GM19351 (cell line): ENCODE data around the gene HOXC9.

Experiments used
- ATAC-seq: cut with Tn5 transposase; IDR thresholded peaks from one replicate; pipeline ENCODE4 v1.9.1; 2021; ENCODE audit warnings: mild to moderate bottlenecking, moderate library complexity; ENCODE audit not compliant: unreplicated experiment

HOXC9 gene

DNA sequence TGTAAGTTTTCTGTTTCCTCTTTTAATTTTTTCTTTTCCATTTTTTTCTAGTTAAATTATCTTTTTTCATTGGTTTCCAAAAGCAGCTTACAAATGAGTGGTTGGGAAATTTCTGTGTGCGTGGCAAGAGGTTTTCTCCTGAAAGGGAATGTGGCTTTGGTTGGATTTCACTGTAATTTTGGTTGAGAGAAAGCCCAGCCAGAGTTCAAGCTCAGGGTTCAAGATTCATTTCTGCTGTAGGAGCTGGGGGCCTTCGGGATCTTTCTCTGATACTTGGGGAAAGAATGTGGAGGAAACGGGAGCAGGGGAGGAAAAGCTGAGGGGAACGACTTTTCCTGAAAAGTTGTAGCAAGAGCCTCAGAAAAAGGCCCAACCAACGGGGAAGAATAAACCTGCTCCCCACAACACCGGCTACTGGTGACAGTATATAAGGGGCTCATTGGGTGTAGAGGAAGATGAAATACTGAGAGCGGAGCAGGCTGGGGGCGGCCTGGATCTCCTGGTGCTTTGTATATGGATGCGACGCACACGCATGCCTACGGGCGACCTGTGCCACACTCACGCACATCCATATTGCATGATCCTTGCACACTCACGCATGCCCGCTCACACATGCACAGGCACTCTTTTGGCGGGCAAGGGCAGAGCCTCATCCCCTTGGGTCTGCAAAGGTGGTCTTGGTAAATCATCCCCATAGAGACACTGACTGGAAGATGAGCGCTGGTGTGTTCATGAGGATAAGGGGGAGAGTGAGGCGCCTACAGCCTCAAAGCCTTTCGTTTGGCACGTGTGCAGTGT is 13.1 kb upstream of the HOXC9 start:
- ATAC-seq = no peak

DNA sequence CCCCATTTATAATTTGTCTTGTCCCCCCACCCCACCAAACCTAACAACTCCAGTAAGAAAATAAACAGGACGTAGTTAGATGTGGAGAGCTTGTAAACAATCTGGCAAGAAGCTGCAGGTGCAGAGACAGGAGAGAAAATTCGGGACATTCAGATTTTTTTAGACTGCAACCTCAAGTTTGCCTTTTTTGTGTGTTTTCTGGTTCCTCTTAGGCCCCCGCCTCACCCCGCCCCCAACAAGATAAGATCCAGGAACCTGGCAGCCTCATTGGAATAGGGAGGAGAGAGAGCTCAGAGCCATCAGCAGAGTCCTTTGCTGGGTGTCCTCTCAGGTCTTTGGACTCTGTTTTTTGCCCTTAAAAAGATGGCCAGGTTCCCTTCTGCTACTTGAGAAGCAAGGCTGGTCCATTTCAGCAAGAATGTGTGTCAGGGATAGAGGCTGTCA is 12.2 kb upstream of the HOXC9 start:
- ATAC-seq = no peak

DNA sequence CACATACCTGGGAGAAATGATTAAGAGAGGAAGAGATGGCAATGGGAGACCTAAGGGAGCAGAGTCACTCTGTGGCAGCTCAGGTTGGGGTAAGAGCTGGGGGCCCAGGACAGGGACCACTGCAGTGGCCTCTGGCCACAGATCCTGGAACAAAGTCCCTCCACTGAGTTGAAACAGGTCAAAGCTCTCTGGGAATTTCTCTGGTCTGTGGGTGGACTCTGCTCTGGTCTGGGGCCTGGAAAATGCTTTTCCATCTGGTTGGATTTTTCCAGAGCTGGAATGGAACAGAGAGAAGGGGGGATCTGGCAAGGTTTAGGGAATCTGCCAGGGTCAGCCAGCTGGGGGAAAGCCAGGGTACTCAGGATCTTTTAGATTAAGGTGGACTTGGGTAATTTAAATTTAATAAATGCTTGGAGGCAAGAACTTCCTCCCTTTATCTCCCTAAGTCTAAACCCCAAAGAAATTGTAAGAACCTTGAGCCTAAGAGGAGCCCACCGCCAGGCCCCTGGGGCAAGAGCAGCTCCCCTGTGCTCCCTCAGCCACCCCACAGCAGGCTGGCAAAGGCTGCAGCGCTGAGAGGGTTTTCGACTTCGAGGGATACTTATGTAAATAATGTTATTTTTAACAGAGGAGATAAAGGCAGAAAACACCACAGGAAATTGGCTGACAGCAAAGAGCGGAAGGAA is 11.3 kb upstream of the HOXC9 start:
- no peak for ATAC-seq

DNA sequence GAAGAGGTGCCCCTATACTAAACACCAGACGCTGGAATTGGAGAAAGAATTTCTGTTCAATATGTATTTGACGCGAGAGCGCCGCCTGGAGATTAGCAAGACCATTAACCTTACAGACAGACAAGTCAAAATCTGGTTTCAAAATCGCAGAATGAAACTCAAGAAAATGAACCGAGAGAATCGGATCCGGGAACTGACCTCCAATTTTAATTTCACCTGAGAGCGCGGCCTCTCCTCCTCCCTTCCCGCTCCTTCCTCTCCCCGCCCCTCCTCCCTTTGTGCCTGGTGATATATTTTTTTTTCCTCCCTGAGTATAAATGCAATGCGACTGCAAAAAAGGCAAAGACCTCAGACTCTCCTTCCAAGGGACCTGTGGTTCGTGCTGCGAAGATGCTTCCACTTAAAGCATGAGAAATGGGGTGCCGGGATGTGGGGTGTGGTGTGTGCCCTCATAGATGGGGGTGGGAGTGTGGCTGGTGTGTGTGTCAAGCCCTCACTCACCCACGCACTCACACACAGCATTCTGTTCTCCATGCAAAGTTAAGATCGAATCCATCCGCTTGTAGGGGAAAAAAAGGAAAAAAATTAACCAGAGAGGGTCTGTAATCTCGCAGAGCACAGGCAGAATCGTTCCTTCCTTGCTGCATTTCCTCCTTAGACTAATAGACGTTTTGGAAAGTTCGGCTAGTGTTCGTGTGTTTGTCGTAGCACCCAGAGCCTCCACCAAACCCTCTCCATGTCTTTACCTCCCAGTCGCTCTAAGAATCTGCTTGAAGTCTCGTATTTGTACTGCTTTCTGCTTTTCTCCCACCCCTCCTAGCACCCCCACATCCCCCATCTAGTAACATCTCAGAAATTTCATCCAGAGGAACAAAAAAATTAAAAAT is 10.5 kb upstream of the HOXC9 start:
- ATAC-seq = no peak

DNA sequence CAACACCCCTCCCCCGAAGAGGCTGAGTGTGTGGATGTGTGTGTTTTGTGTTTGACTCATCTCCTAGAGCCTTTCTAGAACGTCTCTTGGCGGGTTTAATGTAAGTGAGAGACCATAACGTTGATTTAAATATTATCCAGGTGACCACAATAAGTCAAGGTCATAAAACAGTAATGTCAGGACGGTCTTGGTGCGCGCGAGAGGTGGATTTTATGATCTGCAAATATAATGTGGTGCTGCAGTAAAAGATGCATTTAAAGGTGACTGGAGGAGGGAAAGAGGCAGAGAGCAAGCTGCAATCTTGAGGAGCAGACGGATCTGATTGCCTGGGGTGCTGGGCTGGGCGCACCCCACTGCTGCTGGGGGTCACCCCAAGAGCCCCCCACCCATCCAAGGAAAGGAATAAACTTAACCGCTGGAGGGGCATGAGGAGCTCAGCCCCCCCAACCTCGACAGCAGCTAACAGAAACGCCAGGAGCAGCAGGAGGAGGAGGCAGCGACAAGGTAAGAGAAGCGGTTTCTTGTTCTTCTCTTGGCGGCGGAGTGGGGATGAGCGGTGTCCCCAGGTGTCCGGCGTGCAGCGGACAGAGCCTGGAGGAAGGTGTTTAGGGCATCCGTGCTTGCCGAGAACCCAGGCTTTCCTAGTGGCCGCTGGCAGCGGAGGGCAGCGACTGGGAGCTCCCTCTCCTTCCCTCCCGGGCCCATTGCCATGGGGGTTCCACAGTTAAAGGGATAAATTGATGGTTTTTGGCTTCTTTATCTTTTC is 9.5 kb upstream of the HOXC9 start:
- ATAC-seq = no peak

DNA sequence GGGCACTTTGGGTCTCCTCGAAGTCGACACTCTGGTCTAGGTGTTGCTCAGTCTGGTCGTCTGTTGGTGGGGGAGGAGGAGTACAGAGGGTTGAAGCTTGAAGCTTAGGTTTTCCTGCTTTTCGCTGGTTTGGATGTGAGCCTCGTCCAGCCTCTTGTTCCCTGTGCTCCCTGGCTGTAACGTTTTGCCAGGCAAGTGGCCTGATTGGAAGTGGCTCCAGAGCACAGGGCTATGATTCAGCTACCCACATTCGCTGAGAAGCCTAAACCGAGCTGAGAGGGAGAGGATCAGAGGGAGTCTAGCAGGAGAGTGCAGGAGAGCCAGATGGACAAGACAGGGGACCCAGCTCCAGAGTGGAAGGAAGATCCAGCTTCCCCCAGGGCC is 8.9 kb upstream of the HOXC9 start:
- ATAC-seq = no peak

DNA sequence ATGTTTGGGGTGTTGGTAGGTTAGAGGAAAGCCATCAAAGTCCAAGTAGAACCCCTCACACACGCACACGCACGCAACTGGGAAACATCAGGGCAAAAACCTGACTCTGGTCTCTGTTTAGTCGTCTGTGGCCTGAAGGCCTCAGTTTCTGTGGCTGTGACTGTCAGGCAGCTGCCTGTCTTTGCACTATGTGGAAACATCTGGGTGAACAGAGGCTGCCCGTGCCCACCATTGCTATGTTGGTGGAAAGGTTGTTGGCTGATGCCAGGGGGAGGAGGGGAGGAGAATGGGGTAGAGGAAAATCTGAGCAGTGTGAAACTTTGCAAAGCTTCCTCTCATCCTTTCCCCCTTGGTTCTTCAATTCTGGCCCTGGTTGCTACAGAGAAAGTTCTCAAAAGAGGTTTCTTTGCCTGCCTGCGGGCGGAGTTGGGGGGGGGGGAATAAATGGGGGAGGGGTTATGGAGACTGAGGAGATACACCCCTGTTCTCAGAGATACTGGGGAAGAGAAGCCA is 7.5 kb upstream of the HOXC9 start:
- ATAC-seq = no peak

DNA sequence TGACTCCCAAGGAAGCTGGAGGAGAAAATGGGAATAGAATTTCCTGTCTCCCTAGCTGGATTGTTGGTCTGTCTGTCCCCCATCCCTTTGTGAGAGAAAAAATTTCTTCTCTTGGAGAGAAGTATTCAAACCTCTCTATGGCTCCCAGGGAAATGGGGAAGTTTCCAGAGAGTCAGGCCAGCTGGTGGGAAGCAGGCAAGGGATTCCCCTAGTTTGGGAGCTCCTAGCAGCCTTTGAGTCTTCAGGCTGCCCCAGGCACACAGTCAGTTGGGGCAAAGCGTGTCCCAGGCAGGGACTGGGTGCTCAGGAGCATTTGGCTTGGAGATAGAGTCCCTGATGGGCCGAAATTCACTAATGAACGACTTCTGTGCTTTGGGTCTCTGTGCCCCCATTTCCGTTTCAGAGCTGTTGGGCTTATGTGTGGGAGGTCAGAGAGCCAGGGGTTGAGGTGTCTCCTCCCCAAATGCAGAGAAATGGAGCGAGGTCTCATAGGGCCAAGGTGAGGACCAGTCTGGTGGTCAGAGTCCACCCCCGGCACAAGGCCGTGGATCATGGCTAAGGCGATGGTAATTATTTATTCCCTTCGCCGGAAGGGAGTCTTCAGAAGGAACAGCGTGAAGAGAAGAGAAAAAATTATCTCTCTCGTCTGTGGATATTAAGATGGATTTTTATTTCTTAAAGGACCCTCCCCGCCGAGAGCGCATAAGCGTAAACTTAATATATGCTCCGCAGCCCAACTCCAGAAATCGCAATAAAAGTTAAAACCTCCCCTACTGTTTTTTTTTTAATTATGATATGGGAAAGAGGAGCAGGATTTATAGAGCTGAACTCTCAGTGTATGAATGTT is 6.6 kb upstream of the HOXC9 start:
- ATAC-seq = no peak

DNA sequence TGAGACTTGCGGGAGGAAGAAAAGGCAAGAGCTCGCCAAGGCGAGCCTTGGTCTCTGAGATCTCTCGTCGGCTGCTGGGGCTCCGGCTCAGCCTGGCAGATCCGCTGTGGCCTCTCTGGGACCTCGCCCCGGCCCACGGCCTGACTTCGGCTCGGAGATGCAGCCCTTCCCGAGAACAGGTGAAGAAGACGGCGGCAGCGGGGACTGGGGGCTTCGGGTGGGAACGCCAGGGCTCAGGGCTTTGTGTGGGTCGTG is 6.0 kb upstream of the HOXC9 start:
- ATAC-seq = no peak

DNA sequence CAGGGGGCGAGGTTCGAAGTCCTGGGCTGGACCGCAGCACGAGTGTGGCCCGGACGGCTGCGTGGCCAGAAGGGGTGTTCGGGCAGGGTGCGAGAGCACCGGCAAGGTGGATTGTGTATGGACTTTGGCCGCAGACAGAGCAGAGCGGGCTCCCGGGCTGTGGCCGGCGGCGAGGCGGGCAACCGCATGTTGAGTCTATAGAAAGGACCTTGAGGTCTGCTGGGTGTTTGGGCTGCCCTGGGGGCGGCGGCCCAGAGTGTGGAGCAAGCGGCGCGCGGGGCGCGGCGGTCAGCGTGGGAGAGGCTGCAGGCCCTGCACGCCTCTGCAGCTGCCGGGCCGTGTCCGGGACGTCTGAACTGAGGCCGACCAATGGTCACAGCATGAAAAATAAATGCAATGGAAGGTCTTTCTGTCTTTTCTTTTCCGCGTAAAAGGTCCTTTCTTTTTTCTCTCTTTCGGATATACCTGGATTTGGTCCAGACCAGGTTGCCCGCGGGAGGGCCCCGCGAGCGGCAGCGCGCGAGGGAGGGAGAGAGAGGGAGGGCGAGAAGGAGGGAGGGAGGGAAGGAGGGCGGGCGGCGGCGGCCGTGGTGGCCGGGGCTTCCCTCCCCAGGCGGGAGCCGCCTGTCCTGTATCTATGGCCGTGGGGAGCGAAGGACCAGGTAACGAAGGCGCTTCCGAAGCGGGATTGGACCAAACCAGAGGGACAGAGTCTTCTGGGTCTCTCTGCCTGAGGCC is 5.5 kb upstream of the HOXC9 start:
- ATAC-seq = no peak

DNA sequence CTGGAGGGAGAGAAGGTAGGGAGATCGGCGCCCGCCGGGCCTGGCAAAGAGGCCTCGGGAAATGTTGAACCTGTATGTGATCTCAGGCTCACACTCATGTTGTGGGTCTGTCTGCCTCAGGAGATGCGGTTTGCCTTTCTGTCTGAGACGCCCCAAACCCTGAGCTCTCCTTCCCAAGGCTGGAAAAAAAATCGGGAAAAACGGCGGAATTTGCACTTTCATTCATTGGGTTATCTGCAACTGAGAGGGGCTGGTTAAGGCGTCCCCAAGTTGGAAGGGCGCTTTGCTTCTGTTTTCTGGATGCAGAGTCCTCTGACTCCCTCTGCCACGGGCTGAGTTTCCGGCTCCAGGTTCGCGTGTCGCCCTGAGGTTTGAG is 5.0 kb upstream of the HOXC9 start:
- ATAC-seq = no peak

DNA sequence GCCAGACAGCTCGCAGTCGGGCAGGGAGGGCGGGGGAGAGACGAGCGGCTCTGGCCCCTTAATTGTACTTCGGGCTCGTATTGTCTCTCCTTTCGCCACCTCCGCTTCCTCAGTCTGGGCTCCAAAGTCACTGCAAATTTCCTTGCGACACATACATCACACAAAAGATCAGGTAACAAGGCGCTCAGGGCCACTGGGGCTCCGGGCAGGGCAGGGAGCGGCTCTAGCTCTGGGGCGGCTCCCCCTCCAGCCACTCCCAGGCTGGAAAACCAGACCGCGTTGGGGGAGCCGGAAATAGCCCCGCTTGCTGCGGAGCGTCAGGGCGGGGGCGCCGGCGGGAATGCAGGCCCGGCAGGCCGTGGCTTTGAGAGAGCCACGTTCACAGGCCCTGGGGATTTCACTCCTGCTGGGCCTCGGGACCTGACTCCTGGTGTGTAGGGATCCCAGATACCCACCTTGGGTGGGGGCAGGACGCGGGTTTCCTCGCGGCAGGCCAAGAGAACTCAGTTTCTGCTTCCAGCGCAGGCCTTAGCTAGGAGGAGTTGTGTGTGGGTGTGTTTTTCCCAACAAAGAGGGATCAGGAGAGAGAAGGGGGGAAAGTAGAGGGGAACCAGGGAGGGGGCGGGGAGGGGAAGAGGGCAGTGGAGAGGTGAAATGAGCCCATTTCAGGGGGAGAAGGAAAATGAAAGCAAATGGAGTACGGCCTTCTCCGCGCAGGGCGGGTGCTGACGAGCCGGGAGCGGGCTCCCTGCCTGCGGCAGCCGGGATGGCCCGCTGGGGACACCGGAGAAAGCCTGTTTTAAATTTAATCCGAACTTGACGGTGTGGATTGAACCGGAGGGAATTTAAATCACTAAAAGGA is 4.4 kb upstream of the HOXC9 start:
- ATAC-seq = no peak

DNA sequence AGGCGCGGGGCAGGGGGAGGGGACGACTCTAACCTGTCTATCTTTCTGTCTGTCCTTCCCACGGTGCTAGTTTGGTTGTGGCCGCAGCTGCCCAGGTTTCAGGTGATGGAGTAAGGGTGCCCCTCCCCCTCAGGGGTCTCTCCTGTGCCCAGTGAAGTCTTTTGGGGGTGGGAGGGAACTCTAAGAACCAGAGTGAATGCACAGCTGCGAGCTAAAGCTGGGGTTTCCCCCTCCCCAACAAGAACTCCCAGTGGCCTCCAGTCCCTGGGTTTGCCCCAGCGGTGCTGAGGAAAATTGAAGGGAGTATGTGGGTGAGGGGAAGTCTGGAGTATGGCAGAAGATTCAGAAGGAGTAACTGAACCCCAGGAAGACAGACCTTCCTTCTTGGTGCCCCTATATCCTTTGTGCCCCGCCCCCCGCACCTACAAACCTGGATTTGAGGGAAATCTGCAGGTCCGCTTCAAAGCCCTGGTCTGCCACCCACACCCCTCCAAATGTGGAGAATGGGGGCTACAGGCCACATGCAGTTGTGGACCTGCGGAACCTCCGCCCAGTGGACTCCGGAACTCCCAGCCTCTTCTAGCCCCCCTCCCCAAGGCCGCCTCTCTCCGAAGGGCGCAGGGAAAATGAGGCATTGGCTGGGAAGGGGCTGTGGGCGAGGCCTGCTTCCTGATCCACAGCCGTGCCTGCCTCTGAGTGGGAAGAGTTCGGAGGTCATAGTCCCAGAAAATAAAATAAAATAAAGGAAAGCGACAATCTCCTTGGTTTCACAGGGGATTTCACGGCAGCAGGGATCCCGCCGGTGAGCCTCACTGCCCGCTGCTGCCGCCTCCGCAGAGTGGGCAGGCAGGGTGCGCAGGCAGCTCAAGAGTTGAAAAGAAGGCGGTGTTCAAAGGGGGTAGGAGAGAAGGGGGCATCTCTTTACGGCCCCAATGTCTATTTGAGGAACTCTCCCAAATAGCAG is 3.4 kb upstream of the HOXC9 start:
- no peak for ATAC-seq

DNA sequence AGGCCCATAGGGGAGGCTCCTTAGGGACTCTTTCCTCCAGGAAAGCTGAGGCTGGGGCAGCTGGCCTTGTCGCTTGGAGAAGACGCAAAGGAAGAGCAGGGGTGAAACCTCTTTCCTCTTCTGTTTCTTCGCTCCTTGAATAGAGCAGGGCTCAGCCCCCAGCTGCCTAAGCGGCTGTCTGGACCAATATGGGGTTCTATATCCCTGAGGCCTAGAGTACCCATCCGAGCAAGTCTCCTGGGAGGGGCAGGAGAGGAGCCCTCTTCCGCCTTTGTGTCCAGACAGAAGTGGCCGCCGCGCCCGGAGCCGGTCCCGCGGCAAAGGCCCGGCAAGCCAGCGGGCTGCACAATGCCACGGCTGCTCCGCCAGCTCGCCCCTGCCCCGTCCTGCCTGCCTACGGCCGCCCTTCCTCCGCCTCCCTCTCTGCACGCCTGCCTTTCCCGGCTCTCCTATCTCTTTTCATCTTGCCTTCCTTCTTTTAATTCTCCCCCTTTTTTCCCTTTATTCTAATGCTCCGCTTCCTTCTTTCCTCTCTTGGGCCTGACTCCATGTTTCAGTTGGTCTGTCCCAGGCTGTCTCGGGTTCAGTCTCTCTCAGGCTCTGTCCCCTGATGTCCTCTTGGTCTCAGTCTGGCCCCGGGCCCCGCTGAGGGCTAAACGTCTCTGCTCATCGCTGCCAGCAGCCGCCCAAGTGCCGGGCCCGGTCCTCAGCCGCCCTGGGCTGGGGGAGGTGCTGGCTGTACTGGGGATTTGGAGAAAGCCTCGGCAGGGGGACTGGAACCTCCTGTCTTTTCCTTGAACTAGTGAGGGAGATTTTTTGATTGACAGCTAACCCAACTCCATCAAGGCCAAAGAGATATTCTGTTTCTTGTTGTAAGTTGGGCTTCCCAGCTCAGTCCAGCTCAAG is 2.5 kb upstream of the HOXC9 start:
- no peak for ATAC-seq

DNA sequence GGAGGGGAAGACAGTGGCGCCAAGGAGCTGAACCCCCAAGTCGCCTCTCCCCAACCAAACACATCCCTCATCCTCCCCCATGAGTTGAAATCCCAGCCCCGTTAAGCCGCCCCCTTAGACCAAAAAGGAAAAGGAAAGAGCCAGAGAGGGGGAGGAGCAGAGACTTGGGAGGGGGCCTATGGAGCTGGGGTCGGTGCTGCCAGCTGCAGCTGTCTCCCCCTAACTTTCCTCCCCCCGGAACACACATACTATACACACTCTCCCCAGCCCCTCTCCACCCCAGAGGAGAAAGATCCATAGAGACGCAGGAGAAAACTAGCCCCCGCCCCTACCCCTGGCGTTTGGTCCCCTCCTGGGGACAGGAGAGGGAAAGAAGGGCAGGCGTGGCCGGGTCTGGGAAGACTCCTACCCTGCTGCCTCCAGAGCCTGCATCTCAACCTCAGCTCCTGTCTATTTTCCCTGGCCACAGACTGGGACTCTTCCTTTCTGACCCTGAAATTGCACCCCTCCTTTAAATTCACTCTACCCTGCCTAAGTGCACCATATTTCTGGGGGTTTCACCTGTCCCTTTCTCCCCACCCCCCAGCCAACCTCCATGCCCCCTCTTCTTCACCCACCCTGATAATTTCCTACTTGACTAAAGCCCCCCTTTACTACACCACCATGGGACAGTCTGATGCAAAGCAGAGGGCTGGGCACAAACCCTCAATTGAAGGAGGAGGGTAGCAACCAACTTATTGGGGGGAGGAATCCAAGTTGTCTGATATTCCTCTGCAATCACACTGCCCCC is 1.7 kb upstream of the HOXC9 start:
- no peak for ATAC-seq

DNA sequence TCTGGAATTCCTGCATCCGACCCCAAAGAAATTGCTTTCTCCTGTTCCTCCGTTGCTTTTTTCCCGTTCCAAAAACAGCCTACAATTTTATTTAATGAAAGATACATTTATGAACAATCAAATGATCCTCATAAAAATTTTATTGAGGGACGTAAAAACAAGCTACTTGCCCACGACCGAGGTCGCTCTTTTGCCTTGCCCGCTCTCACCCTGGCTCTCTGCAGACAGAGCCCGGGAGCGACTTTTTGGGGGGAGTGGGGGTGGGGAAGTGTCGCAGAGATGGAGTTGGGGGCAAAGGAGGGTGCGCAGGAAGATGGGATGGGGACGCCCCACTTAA is 1.1 kb upstream of the HOXC9 start:
- ATAC-seq = no peak
